NCI-H128 (cell line): ENCODE results near the gene PLS3.
"Not testable (repeated sequence)": the region's sequence is repeated elsewhere in the genome, so short reads cannot be mapped to it uniquely, and the experiment has no call there.

Experiments
- DNase-seq: peaks from one replicate; lab custom pipeline; 2025; ENCODE audit not compliant: unreplicated experiment; lab: John Stamatoyannopoulos, UW

PLS3 gene

GRCh38 chrX:115603534-115604074, 42.6 kb downstream of the PLS3 start:
- DNase-seq: no peak

DNA sequence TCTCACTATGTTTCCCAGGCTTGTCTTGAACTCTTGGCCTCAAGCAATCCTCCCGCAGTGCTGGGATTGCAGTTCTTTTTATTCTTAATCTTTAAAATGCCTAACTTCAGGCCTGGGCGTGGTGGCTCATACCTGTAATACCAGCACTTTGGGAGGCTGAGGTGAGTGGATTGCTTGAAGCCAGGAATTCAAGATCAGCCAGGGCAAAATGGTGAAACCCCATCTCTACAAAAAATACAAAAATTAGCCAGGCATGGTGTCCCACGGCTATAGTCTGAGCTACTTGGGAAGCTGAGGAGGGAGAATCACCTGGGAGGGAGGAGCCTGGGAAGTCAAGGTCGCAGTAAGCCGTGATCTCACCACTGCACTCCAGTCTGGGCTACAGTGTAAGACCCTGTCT, 45.9 kb downstream of the PLS3 start:
- no peak for DNase-seq

DNA sequence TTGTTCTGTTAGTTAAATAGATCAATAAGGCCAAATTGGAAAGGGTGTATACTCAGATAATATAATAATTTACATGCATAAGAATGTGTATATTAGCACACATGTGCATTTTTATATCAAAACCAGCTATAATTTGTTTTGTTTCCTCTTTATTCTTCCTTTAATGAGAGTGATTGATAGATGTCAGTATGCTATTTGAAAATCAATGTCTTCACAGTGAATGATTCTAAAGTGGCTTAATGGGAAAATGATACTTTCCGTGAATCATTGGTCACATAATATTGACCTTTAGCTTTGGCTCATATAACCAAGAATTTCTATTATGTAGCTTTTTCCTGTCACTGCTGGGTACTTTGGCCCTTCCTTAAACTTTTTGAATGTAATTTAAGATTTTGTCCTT, 48.6 kb downstream of the PLS3 start:
- DNase-seq: no peak

DNA sequence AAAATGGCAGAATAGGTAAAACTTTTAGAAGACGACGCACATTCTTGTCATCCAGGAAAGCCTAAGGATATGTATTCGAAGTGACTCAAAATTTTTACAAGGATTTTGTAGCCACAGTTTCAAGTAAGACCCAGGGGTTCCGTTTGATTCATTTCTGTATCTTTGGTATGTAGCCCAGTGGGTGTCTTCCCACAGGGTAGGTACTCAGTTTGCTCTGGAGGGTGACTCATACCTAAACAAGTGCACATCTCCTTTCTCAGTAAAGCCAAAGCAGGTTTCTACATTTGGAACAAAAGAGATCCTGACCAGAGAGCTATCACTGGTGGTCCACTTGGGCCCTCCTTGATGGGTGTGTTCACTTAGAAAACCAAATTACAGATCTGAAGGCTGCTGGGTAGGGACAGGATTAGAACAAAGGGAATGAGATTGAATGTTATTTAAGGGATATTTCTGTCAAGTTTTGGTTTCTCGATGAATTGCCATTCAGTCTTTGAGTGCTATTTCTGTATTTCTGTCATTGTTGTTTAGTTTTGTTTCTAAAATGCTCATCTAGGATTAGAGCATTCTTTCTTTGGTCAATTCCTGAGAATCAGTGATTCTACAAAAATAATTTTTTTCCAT, 56.1 kb downstream of the PLS3 start:
- no peak for DNase-seq

DNA sequence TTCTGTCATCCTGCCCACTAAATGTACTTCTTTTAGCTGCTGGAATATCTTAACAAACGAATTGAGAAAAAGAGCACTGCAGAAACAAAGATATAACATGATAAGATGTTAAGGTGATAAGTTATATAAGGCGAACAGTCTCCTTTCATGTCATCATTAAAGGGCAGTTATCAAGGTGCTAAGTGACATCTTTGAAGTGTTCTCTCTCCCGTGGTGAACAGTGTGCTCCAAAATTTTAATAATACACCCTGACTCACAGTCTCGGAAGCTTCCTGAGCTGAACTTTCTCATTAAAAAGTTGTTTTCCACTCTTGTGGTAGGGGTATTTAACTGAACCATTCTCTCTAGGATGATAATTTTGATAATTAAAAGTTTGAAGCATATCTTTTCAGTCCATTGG, 61.6 kb downstream of the PLS3 start:
- DNase-seq: no peak

DNA sequence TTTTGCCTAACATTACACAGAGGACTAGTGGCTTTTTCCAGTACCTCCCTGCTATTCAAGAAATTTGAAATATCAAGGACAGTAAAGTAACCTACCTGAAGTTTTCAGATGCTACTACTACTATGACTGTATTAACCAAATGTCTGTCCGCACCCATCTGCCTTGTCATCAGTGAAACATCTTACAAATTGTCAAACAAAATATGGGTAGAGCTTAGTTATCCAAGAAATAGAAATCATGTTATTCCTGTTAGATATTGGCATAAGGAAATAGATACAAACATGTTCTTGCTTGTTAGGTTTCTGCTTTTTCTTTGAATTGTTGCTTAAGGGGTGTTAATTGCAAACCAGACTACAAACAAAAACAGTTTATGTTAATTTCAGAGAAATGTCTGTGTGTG, 63.9 kb downstream of the PLS3 start:
- DNase-seq: no peak

DNA sequence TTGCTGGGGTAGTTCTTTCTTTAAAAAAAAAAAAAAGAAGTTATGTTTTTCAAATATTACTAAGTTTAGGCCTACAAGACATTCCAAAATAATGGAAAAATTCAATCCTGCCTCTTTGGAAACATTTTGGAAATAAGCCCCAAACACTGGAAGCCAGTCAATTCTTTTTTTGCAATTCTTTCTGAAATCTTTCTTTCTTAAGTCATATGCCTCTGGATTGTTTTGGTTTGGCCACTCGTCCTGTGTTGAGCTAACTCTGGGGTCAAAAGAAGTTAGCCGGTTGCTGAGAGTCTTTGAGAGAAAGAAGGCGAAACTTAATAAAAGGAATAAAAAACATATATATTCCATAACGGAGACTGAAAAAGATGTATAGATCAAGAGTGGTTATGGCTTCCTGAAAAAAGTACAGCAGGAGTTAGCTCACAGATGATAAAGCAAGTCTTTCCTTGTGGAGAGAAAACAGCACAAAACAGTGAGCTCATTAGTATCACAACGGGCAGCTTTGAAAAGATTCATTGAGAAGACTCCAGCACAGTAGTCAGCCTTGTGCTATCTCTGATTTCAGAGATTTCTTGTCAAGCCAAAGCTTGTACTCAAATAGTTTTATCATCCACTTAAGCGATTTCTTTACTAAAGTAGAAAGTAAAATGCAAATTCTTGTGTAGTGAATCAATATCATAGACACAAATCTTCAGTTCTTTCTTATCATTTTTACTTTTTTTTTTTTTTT, 64.8 kb downstream of the PLS3 start:
- DNase-seq: no peak

- DNase-seq: no peak
Measured at GRCh38 chrX:115630204-115630603, 69.2 kb downstream of the PLS3 start.

GRCh38 chrX:115632455-115632854, 71.5 kb downstream of the PLS3 start:
- DNase-seq: no peak

- not testable (repeated sequence) for DNase-seq
Measured at GRCh38 chrX:115633397-115633796, 72.4 kb downstream of the PLS3 start.

- DNase-seq: no peak
Measured at GRCh38 chrX:115639334-115639880, 78.4 kb downstream of the PLS3 start.

DNA sequence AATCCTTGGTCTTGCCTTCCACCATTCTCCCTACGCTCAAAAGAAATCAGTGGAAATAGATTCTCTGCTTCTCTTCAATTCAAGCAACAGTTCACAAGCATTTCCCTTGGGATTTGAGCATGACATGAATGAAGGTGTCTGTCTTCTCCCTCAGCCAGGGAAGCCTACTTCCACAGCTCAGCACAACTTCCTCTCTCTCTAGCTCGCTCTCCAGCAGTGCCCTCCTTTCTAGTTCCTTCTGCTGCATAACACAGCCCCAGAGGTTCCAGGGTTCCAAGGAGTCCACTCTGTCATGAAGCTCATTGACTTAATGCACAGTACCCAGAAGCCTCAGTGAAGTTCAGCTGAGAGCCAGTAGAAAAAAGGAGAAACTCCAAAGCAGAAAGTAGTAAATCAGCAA, 81.3 kb downstream of the PLS3 start:
- DNase-seq: no peak

- peak; percentile 0 for DNase-seq
Measured at GRCh38 chrX:115642895-115643530, 82.0 kb downstream of the PLS3 start.

DNA sequence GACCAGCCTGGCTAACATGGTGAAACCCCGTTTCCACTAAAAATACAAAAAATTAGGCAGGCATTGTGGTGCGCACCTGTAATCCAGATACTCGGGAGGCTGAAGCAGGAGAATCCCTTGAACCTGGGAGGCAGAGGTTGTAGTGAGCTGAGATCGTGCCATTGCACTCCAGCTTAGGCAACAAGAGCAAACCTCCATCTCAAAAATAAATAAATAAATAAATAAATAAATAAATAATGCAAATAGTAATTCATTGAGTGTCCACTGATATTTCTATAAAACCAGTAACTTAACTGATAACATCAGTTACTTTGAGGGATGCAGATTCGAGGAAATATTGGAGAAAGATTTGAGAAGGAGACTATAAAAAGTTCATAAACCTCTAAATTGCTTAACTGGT, 83.4 kb downstream of the PLS3 start:
- not testable (repeated sequence) for DNase-seq

DNA sequence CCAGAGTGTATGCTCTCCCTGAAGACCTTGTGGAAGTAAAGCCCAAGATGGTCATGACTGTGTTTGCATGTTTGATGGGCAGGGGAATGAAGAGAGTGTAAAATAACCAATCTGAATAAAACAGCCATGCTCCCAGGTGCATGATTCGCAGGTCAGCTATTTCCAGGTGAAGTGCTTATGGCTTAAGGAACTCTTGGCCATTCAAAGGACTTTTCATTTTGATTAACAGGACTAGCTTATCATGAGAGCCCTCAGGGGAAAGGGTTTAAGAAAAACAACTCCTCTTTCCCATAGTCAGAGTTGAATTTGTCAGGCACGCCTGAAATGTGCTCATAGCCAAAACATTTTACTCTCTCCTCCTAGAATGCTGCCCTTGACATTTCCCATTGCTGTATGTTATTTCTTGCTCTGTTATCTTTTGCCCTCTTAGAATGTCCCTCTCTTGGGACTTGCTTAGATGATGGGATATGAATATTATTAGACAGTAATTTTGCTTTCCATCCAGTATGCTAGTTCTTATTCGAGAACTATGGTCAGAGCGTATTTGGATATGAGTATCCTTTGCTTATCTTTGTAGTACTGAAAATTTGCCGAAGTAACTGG, 88.6 kb downstream of the PLS3 start:
- no peak for DNase-seq

DNA sequence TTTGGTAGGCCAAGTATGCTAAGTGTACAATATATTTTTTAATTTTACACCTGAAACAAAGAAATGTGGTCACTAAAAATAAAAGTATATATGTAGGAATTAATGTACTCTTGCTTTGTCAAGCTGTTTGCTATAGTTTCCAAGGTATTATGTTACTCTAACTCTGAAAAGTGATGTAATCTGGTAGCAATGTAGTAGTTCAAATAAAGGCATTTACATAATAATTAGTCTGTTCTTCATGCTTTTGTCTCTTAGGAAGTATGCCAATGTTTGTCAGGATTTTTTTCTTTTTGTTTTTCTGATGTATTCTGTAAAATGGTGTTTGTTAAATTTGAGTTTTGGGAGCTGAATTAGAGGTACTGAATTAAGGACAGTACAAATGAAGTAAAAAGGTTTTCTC, 89.5 kb downstream of the PLS3 start:
- no peak for DNase-seq

DNA sequence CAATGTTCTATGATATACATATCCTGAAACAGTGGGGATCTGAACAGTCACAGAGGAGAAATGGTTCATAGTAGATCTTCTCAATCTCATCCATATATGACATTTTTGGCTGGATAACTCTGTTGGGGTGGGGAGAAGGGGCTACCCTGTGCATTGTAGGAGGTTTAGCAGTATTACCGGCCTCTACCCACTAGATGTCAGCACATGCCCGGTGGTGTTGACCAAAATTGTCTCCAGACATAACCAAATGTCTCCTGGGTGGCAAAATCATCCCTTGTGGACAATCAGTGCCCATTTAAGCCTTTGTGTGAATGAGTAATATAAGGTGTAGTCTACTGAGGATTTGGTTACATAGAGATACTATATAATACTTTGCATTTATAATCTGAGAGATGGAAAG, 89.9 kb downstream of the PLS3 start:
- DNase-seq: peak; percentile 0

DNA sequence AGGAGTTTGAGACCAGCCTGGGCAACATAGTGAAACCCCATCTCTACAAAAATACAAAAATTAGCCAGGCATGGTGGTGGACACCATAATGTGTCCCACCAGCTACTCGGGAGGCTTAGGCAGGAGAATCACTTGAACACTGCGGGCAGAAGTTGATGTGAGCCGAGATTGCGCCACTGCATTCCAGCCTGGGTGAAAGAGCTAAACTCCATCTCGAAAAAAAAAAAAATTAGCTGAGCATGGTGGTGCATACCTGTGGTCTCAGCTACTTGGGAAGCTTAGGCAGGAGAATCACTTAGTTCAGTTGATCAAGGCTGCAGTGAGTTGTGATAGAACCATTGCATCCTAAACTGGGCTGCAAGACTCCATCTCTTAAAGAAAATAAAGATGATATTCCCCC, 91.2 kb downstream of the PLS3 start:
- DNase-seq: no peak

DNA sequence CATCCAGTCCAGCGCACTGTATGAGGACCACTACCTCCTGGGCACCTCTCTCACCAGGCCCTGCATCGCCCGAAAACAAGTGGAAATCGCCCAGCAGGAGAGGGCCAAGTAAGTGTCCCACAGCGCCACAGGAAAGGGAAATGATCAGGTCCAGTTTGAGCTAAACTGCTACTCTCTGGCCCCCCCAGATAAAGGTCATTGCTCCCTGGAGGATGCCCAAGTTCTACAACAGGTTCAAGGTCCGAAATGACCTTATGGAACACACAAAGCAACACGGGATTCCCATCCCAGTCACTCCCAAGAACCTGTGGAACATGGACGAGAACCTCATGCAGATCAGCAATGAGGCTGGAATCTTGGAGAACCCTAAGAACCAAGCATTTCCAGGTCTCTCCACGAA, 104.1 kb downstream of the PLS3 start:
- DNase-seq: no peak

DNA sequence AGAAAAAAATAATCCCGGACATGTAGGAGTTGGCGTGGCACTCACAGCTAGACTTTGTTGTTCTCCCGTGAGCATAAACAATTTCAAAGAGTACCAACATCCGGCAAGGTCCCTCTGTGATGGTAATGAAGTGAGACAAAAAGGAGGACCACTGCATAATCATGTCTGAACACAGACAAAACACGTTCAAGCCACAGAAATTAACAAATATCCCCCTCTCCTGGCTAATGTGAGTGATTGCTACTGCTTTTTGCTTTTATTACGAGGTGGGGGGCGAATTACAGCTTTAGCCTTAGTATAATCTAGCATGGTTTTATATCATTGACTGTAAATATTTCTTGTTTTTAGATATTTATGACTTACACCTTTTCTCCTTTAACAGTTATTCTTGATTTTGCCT, 118.5 kb downstream of the PLS3 start:
- DNase-seq: no peak

DNA sequence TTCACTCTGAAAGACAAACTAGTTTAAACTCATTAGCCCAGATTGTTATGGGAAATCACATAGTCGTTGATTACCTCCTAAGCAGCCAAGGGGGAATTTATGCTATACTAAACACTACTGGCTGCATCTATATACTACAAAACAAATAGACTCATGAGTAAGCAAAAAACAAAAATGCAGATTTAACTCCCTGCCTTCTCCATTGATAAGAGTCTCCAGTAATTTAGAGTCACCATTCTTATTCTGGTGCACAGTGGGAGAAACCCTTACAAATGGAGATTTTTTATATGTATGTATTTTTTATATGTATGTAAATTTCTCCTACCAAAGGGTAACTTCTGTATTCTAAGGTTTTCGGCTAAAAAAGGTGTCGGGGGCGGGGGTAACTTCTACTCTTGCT, 126.6 kb downstream of the PLS3 start:
- DNase-seq: no peak

DNA sequence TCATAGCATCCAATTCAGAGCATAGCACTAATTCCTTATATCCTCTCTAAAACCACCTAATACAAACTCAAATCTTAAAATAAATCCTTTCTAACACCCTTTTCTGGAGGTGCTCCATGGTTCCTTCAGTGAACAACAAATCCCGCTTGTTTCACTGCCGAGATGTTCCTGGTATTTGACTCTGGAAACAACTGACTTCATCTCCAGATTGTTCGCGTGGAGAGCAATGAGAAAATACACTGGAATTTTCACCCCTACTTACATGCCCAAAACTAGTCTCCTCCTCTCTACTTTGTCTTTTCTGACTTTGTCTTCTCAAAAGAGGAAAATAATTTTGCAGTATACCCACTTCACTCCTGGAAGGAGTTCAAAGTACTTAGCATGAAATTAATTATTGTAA, 129.0 kb downstream of the PLS3 start:
- DNase-seq: no peak
